WERI-Rb-1 (cell line): ENCODE measurements around the gene RGS8.

Experiments used
- DNase-seq: peaks from one replicate; pipeline ENCODE4 v3.0.0-alpha.2; 2020
- H3K27ac ChIP-seq: fragments of 250-450 bp; sonication (Bioruptor Pico); 2 replicates; pipeline ENCODE4 v1.5.1; 2020; ENCODE audit warnings: mild to moderate bottlenecking, moderate library complexity
- H3K27me3 ChIP-seq: fragments of 250-450 bp; sonication (Bioruptor Pico); 2 replicates; pipeline ENCODE4 v1.5.1; 2021; ENCODE audit warnings: mild to moderate bottlenecking, low read depth, moderate library complexity; ENCODE audit not compliant: insufficient read depth, severe bottlenecking
- H3K36me3 ChIP-seq: fragments of 250-450 bp; sonication (Bioruptor Pico); 2 replicates; pipeline ENCODE4 v1.5.1; 2020; ENCODE audit warnings: mild to moderate bottlenecking, moderate library complexity
- H3K4me3 ChIP-seq: 2 replicates; pipeline ENCODE4 v1.5.1; 2011; ENCODE audit warnings: low read depth, mild to moderate bottlenecking, control low read depth, low read length
- H3K9me3 ChIP-seq: fragments of 250-450 bp; sonication (Bioruptor Pico); 2 replicates; pipeline ENCODE4 v1.5.1; 2021; ENCODE audit warnings: mild to moderate bottlenecking, moderate library complexity; ENCODE audit not compliant: severe bottlenecking
- CTCF ChIP-seq: IDR thresholded peaks from 2 replicates; pipeline ENCODE4 v1.5.1; 2011; ENCODE audit warnings: low read depth, mild to moderate bottlenecking, control low read depth, inconsistent platforms, low read length

The RGS8 gene

GRCh38 chr1:182686446-182686845, 2.1 kb upstream of the RGS8 start:
- DNase-seq, result no peak
- no peak for TF ChIP-seq CTCF
- Histone ChIP-seq H3K9me3 (no peaks in the 10 kb centered on the region), H3K4me3 (no peak overlapping the region), H3K36me3 (no peaks in the 10 kb centered on the region), H3K27me3 (no peaks in the 10 kb centered on the region), H3K27ac (no peak overlapping the region)

- Histone ChIP-seq H3K27me3 (no peaks in the 10 kb centered on the region), H3K36me3 (no peaks in the 10 kb centered on the region), H3K4me3 (no peak overlapping the region), H3K27ac (no peak overlapping the region), H3K9me3 (no peaks in the 10 kb centered on the region)
- no peak for DNase-seq
- TF ChIP-seq CTCF, result no peak
These were observed 828 bp upstream of the RGS8 start for GRCh38 chr1:182685215-182685614.

GRCh38 chr1:182682898-182683501, 1.4 kb downstream of the RGS8 start:
- H3K27me3 ChIP-seq, result no peaks in the 10 kb centered on the region
- H3K27ac ChIP-seq, result no peak overlapping the region
- no peaks in the 10 kb centered on the region for H3K9me3 ChIP-seq
- TF ChIP-seq CTCF, result no peak
- H3K36me3 ChIP-seq, result no peaks in the 10 kb centered on the region
- H3K4me3 ChIP-seq, result no peak overlapping the region
- no peak for DNase-seq

GRCh38 chr1:182682406-182682805, 2.0 kb downstream of the RGS8 start:
- no peak for DNase-seq
- Histone ChIP-seq H3K4me3 (no peak overlapping the region), H3K27ac (no peak overlapping the region), H3K36me3 (no peaks in the 10 kb centered on the region), H3K27me3 (no peaks in the 10 kb centered on the region), H3K9me3 (no peaks in the 10 kb centered on the region)
- TF ChIP-seq CTCF, result no peak

- DNase-seq, result no peak
- no peaks in the 10 kb centered on the region for H3K9me3 ChIP-seq
- no peaks in the 10 kb centered on the region for H3K36me3 ChIP-seq
- no peak overlapping the region for H3K27ac ChIP-seq
- H3K27me3 ChIP-seq, result no peaks in the 10 kb centered on the region
- TF ChIP-seq CTCF, result no peak
- H3K4me3 ChIP-seq, result no peak overlapping the region
These were observed 2.8 kb downstream of the RGS8 start for GRCh38 chr1:182681568-182681912.

GRCh38 chr1:182680901-182681567, 3.4 kb downstream of the RGS8 start:
- H3K36me3 ChIP-seq, result no peaks in the 10 kb centered on the region
- no peak for TF ChIP-seq CTCF
- no peak overlapping the region for H3K27ac ChIP-seq
- no peak overlapping the region for H3K4me3 ChIP-seq
- no peaks in the 10 kb centered on the region for H3K9me3 ChIP-seq
- H3K27me3 ChIP-seq, result no peaks in the 10 kb centered on the region
- no peak for DNase-seq
